ENCODE data around the gene BNIP2.
"Not testable (repeated sequence)": the region's sequence is repeated elsewhere in the genome, so short reads cannot be mapped to it uniquely, and the experiment has no call there.

Gene BNIP2

DNA sequence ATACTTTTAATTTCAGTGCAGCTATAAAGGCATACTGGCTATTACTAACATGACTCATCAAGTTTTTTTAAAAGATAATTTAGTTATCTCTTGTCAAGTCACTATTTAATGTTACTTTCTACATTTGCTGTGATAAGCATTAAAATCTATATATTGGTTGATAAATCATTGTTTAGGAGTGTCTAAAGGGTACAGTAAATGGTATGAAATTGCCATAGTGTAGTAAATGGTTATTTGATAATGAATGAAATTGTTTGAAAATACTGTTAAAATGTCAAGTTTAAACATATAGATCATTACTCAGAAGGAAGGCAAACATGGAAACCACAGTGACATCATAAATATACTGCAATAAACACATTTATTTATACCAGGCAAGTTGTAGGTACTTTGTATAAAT lies 13.2 kb upstream of the BNIP2 start:
- TF ChIP-seq, protein P1, sequence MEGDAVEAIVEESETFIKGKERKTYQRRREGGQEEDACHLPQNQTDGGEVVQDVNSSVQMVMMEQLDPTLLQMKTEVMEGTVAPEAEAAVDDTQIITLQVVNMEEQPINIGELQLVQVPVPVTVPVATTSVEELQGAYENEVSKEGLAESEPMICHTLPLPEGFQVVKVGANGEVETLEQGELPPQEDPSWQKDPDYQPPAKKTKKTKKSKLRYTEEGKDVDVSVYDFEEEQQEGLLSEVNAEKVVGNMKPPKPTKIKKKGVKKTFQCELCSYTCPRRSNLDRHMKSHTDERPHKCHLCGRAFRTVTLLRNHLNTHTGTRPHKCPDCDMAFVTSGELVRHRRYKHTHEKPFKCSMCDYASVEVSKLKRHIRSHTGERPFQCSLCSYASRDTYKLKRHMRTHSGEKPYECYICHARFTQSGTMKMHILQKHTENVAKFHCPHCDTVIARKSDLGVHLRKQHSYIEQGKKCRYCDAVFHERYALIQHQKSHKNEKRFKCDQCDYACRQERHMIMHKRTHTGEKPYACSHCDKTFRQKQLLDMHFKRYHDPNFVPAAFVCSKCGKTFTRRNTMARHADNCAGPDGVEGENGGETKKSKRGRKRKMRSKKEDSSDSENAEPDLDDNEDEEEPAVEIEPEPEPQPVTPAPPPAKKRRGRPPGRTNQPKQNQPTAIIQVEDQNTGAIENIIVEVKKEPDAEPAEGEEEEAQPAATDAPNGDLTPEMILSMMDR (IDR thresholded peaks at IDR 0.05; ENCODE audit: control insufficient read depth, insufficient read depth, low read depth, low read length, missing control alignments), result no peak
- no peak overlapping the region for H3K4me3 ChIP-seq (ENCODE audit: control insufficient read depth, low read depth, low read length)
- DNase-seq (ENCODE audit: low read depth), result no peak

DNA sequence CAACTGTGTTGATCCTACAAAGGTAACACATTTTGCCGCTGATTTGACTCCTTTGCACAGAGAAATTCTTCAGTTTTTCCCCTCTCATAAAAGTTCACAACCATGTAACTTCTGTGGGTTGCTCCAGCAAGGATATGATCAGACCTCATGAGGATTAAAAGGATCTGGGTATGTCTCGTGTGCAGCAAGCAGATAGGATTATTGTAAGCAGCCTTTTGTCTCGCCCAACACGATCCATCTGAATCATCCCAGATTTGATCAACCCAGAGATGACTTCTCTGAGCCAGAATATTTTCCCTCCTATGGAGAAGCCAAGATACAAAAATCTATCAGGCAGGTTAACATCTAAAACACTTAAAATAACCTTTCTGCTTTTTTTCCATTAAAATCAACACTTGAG lies 12.8 kb upstream of the BNIP2 start:
- no peak for DNase-seq (ENCODE audit: low read depth)
- TF ChIP-seq, protein P1 (IDR thresholded peaks at IDR 0.05; ENCODE audit: control insufficient read depth, insufficient read depth, low read depth, low read length, missing control alignments), result no peak
- H3K4me3 ChIP-seq (ENCODE audit: control insufficient read depth, low read depth, low read length), result no peak overlapping the region

DNA sequence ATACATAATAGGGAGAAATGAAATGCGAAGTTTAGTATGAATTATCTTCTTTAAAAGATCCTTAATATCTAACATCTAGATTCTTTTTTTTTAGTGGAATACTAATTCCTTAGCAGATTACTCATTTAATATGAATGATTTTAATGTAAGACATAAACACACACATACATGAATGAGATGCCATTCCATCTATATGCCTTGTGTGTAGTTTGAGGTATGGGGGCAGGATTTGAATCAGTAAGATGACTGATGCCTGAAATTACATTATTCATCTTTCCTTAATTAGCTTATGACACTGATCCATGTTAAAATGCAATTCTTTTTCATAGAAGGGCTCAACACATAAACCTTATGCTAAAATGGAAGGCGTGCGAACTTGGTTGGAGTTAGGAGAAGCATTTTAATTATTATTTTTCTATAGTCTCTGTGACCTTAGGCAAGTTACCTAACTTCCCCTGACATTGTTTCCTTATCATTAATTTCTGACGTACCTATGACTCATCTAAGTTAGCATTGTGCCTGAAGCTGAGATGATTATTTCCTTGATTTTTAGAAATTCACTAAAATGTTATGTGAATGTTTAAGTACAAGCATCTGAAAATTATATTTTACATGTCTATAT lies 10.8 kb upstream of the BNIP2 start:
- no peak overlapping the region for H3K4me3 ChIP-seq (ENCODE audit: control insufficient read depth, low read depth, low read length)
- TF ChIP-seq, protein P1 (IDR thresholded peaks at IDR 0.05; ENCODE audit: control insufficient read depth, insufficient read depth, low read depth, low read length, missing control alignments), result no peak
- no peak for DNase-seq (ENCODE audit: low read depth)

DNA sequence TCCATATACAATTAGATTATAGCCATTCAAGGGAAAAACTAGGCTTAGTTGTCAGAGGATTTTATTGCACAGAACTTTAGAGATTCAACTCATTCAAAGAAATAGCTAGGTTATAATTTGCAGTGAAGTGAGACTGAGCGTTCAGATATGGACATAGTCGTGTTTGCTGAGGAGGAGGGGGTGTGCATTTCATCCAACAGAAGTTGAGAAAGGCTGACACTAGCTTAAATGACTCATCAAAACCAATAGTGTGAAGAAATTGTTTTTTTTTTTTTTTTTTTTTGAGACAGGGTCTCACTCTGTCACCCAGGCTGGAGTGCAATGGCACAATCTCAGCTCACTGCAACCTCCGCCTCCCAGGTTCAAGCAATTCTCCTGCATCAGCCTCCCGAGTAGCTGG lies 8.9 kb upstream of the BNIP2 start:
- not testable (repeated sequence) for DNase-seq (ENCODE audit: low read depth); H3K4me3 ChIP-seq (ENCODE audit: control insufficient read depth, low read depth, low read length)

DNA sequence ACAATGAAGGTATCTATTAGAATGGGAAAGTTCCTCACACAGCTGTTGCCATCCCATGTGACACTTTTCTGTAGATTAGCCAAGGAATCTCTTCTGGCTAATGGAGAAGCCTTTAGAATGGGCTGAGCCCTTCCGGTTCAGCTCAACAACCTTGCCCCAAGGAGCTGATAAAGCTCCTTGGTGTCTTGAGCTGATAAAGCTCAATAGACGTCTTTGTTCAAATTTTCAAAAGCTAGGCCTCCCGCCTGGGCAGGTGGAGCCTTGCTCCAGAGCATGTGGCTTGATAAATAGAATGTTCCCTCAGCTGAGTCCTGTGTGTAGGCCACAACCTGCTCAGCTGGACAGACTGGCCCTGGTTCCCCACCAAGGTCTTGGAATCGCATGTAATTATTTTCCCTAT lies 7.2 kb upstream of the BNIP2 start:
- DNase-seq (ENCODE audit: low read depth), result no peak
- TF ChIP-seq, protein P1 (IDR thresholded peaks at IDR 0.05; ENCODE audit: control insufficient read depth, insufficient read depth, low read depth, low read length, missing control alignments), result no peak
- H3K4me3 ChIP-seq (ENCODE audit: control insufficient read depth, low read depth, low read length), result no peak overlapping the region

DNA sequence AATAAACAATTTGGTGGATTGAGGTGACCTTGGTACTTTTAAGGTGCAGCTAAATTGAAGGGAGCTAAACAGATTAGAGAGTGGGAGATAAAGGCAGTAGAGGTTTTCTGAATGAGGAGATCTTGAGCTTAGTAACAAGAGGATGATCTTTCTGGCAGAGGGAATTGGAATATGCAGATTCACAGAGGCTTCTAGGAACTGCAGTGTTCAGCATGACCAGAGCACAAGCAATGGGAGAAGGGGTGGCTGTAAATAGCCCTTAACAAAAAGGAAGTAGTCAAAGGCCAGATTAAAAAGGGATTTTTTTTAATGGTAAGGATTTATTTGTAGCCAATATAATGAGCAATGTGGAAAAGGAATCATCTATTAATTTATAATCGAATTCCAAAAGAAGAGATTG lies 5.7 kb upstream of the BNIP2 start:
- no peak overlapping the region for H3K4me3 ChIP-seq (ENCODE audit: control insufficient read depth, low read depth, low read length)
- no peak for DNase-seq (ENCODE audit: low read depth)
- TF ChIP-seq, protein P1 (IDR thresholded peaks at IDR 0.05; ENCODE audit: control insufficient read depth, insufficient read depth, low read depth, low read length, missing control alignments), result no peak

DNA sequence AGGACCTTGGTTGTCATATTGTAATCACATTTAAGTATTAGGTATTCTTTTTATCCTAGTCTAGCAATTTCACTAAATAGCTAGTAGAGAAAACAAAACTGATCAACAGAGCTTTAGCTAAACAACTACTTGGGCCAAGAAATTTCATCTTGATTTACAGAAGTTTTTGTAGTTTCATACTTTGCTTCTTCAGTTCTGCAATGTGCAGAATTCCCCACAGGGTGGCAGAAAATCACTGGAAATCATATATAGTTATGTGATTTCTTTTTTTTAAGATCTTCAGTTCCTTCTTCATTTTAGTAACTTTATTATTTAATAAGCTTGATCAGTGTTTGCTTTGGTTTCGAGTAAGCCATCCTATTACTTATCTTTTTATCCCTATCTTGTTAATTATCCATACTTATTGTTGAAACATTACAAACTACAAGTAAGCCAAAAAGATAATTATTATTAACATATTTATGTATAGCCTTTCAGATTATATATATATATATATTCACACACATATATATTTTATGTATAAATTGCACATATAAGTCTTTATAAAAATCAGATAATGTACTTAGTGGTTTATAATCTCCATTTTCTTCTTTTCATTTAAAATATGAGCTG lies 2.2 kb upstream of the BNIP2 start:
- H3K4me3 ChIP-seq (ENCODE audit: control insufficient read depth, low read depth, low read length), result no peak overlapping the region
- TF ChIP-seq, protein P1 (IDR thresholded peaks at IDR 0.05; ENCODE audit: control insufficient read depth, insufficient read depth, low read depth, low read length, missing control alignments), result peak; percentile 57
- no peak for DNase-seq (ENCODE audit: low read depth)

All from AG09309 (cell line).